ENCODE measurements around the gene SMIM31. TPM values are rescaled to one million over a fixed set of nuclear protein-coding genes. Genes with fewer than 3 reads are reported as not detected.

The SMIM31 gene
- total RNA-seq, 2 experiments from 2014 or later = not detected

DNA sequence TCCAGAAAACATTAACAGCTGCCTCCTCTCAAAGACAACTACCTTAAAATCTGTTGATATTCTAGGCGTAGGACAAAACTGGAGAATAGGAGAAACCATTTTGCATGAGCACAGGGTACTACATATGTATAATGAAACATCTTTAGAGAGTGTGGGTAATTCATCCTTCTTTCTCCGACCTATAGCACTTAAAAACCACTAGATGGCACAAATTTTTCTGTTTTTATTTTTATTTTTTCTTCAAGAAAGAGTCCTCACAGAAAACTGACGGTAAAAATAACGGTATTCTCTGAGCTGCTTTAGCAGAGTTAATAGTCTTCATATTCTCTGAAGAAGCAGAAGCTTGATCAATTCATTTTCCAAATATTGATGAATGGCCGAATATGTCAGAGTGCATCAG is 14.6 kb downstream of the SMIM31 start:
- Mint-ChIP-seq H3K4me3 (no peak overlapping the region), H3K27me3 (peaks cover 22% of the 10 kb centered on the region), H3K27ac (no peak overlapping the region), H3K36me3 (no peaks in the 10 kb centered on the region), H3K9me3 (no peaks in the 10 kb centered on the region), H3K4me1 (no peaks in the 10 kb centered on the region)
- no peak for DNase-seq

DNA sequence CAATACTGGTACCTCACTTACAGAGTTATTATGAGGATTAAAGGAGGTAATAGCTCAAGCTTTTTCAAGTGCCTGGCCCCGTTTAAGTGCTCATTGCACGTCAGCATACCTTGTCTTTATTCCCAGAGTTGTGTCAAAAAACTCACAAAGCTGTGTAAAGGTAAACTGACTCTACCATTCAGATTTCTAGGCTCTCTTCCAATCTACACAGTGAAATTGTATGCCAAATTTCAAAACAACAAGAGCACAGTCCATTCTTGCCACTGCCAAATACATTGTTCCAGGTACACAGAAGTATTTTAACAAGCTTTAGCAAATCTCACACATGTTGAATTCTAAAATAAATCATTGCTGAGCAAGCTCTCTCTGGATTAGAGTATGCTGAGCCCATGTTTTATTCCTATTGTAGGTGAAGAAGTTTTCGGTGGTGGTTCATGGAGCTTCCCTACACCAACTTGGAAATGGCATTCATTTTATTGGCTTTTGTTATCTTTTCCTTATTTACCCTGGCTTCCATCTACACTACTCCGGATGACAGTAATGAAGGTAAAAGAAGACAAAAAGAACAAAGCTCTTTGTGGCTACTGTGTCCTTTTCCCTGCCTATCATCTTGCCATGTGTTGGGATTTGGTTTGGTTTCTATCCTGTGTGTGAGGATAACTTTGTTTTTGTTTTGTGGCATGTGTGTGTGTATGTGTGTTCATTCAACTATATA is 16.2 kb downstream of the SMIM31 start:
- no peaks in the 10 kb centered on the region for H3K4me1 Mint-ChIP-seq
- no peak overlapping the region for H3K27ac Mint-ChIP-seq
- H3K27me3 Mint-ChIP-seq = peaks cover 20% of the 10 kb centered on the region
- DNase-seq = no peak
- no peaks in the 10 kb centered on the region for H3K36me3 Mint-ChIP-seq
- H3K9me3 Mint-ChIP-seq = no peaks in the 10 kb centered on the region
- no peak overlapping the region for H3K4me3 Mint-ChIP-seq

DNA sequence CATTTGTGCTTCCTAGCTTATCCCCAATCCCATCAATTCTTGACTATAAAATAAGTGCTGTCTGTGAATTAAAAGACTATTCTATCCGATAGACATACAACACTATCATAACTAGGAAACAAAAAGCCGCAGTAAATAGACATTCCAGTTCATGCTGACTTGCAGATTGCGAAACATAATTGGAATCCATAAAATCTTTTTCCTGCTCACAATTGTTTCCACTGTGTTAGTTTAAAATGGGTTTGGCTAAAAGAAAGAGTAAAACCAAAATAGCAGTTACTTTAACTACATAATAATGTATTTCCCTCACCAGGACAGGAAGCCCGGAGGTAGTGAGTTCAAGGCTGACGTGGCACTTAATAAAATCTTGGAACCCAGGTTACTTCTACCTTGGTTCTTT is 17.2 kb downstream of the SMIM31 start:
- Mint-ChIP-seq H3K27me3 (peaks cover 15% of the 10 kb centered on the region), H3K4me1 (no peaks in the 10 kb centered on the region), H3K27ac (no peak overlapping the region), H3K36me3 (no peaks in the 10 kb centered on the region), H3K9me3 (no peaks in the 10 kb centered on the region), H3K4me3 (no peak overlapping the region)
- no peak for DNase-seq

DNA sequence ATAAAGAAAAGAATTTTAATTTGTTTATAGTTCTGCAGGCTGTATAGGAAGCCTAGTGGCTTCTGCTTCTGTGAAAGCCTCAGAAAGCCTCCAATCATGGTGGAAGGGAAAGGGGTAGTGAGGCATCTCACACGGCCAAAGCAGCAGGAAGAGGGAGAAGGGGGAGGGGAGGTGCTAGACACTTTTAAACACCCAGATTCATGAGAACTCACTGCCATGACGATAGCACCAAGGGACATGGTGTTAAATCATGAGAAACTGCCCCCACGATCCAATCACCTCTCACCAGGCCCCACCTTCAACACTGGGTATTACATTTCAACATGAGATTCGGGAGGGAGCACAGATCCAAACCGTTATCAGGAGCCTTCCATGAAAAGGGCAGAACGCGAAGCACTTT is 18.1 kb downstream of the SMIM31 start:
- no peak overlapping the region for H3K27ac Mint-ChIP-seq
- H3K4me3 Mint-ChIP-seq = no peak overlapping the region
- no peak for DNase-seq
- no peaks in the 10 kb centered on the region for H3K9me3 Mint-ChIP-seq
- no peaks in the 10 kb centered on the region for H3K36me3 Mint-ChIP-seq
- peaks cover 14% of the 10 kb centered on the region for H3K27me3 Mint-ChIP-seq
- no peaks in the 10 kb centered on the region for H3K4me1 Mint-ChIP-seq

DNA sequence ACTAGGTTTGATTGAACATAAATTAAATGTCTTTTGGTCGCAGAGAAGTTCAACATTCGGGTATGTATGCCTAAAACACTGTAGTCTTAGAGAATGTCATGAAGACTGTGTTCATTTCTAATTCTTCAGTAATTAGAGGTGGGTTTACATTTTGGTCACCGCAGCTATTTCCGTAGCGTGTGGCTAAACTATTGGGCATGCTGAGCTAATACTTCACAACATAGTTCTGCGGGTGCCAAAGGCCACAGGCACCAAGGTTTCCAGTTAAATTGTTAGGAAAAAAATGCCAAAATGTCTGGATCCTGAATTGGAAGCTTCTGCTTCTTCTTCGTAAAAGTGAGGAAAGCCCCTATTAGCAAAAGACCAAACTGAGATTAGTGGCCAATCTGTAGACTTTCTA is 25.1 kb downstream of the SMIM31 start:
- Mint-ChIP-seq H3K27ac (no peak overlapping the region), H3K9me3 (no peaks in the 10 kb centered on the region), H3K4me3 (no peak overlapping the region), H3K36me3 (no peaks in the 10 kb centered on the region), H3K27me3 (no peaks in the 10 kb centered on the region), H3K4me1 (no peaks in the 10 kb centered on the region)
- no peak for DNase-seq

DNA sequence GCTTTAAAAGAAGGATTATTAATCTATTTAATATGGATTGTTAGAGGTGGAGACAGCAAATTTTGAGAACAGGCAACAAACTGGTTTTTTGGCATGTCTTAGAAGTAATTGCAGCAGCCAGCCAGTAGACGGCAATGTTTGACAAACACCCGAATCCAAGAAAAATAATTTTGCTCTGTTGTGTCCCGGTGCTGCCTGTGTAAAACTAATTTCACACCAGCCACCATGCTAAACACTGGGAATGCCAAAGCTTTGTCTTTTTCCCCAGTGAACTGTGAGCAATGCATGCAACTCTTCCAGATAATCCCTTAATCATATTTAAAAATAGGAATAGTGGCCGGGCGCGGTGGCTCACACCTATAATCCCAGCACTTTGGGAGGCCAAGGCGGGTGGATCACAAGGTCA is 25.9 kb downstream of the SMIM31 start:
- Mint-ChIP-seq H3K27ac (no peak overlapping the region), H3K27me3 (no peaks in the 10 kb centered on the region), H3K9me3 (no peaks in the 10 kb centered on the region), H3K36me3 (no peaks in the 10 kb centered on the region), H3K4me1 (no peaks in the 10 kb centered on the region), H3K4me3 (no peak overlapping the region)
- peak; percentile 1 for DNase-seq

DNA sequence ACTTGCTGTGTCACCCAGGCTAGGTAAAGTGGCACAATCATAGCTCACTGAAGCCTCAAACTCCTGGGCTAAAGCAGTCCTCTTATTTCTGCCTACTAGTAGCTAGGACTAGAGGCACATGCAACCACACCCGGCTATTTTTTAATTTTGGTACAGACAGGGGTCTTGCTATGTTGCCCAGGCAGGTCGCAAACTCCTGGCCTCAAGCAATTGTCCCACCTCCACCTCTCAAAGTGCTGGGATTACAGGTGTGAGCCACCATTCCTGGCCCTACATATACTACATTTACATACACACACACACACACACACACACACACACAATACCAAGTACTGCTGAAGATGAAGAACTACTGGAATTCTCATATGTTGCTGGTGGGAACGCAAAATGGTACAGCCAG is 26.9 kb downstream of the SMIM31 start:
- no peak overlapping the region for H3K4me3 Mint-ChIP-seq
- no peaks in the 10 kb centered on the region for H3K27me3 Mint-ChIP-seq
- DNase-seq = no peak
- H3K4me1 Mint-ChIP-seq = no peaks in the 10 kb centered on the region
- no peaks in the 10 kb centered on the region for H3K36me3 Mint-ChIP-seq
- no peak overlapping the region for H3K27ac Mint-ChIP-seq
- H3K9me3 Mint-ChIP-seq = no peaks in the 10 kb centered on the region

DNA sequence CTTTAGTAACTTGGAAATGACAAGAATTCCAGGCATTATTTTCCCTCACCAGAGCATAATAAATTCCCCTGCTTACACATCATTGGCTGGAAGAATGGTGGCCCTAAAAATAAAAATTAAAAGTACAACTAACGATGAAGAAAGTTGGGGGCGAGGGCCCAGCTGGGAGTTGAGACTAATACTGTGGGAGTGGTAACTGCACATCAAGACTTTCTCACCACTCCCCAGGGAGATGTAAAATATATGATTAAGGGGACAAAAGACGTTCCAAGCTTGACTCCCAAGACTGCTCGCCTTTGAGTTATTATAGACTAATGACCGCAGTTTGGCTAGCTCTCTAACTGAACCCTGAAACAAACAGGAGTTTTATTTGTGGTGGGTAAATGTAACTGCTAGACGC is 30.0 kb downstream of the SMIM31 start:
- no peak overlapping the region for H3K27ac Mint-ChIP-seq
- no peaks in the 10 kb centered on the region for H3K9me3 Mint-ChIP-seq
- no peak overlapping the region for H3K4me3 Mint-ChIP-seq

DNA sequence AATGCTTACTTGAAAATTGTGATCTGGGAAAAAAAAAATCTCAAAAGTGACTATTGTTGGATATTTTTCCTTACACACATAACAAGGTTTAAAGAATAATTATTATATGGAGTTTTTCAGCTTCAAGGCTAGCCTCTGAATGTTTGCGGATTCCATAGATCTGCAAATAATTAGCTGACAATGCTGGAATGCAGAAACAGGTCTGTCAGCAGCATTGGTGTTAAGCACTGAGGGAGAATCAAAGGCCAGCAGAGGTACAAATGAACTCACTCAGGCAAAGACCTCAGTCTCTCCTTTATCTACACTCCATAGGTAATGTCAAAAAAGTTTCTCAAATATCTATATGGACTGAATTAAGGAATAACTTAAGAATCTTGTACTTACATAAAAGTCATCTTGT is 35.1 kb downstream of the SMIM31 start:
- Mint-ChIP-seq H3K27ac (no peak overlapping the region), H3K9me3 (no peaks in the 10 kb centered on the region), H3K4me1 (no peaks in the 10 kb centered on the region), H3K27me3 (peaks cover 4% of the 10 kb centered on the region), H3K4me3 (no peak overlapping the region), H3K36me3 (no peaks in the 10 kb centered on the region)
- DNase-seq = no peak

More for the DNA sequence above, 30.0 kb downstream of the SMIM31 start:
- DNase-seq = no peak
- Mint-ChIP-seq H3K4me1 (no peaks in the 10 kb centered on the region), H3K27me3 (no peaks in the 10 kb centered on the region), H3K36me3 (no peaks in the 10 kb centered on the region)

DNA sequence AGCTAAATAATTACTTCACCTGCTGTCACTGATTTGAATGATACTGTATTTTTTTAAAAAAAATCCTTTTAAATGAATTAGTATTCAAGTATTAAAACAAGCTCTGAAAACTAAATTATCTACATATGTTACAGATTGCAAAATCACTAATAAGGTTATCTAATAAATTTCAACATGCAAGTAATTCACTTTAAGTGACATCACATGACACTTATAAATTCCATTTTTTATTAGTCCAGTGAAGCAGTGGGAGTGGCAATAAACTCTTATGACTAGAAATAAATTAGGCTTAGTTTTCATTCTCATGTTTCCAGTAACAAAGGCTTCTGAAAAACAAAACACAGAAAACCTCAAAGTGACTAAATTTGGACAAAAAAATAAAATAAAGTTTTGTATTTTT is 36.3 kb downstream of the SMIM31 start:
- no peaks in the 10 kb centered on the region for H3K36me3 Mint-ChIP-seq
- H3K4me1 Mint-ChIP-seq = no peaks in the 10 kb centered on the region
- no peak overlapping the region for H3K27ac Mint-ChIP-seq
- no peak for DNase-seq
- H3K4me3 Mint-ChIP-seq = no peak overlapping the region
- H3K9me3 Mint-ChIP-seq = no peaks in the 10 kb centered on the region
- H3K27me3 Mint-ChIP-seq = peaks cover 7% of the 10 kb centered on the region

DNA sequence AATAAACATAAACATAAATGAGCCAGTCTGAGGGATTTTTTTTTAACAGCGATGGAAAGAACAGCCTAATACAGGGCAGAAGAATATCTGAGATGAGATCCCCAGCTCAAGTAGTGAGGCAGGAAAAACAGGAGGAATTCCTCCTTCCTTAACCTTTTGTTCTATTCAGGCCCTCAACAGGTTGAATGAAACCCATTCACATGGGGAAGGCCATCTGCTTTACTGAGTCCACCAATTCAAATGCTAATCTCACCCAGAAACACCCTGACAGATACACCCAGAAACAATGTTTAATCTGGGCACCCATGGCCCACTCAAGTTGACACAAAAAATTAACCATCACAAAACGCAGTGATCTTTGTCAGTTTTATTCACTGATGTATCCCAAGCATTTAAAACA is 45.5 kb downstream of the SMIM31 start:
- Mint-ChIP-seq H3K4me3 (no peak overlapping the region), H3K27ac (no peak overlapping the region), H3K4me1 (no peaks in the 10 kb centered on the region), H3K9me3 (no peaks in the 10 kb centered on the region), H3K36me3 (no peaks in the 10 kb centered on the region), H3K27me3 (peaks cover 9% of the 10 kb centered on the region)
- DNase-seq = no peak

DNA sequence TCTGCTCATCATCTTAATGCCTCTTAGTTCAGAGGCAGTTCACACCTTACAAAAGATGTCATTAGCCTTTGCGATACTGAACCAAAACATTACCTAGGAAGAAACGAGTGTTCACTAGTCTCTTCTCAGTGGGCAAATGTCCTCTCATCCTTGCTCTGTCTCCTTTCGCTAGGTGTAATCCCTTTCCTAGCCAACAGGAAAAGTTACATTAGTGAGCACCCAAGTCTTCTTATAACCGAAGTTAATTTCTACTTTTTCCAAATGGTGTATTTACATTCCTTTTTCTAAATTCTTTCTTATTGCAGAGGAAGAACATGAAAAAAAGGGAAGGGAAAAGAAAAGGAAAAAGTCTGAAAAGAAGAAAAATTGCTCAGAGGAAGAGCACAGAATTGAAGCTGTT is 46.9 kb downstream of the SMIM31 start:
- H3K27me3 Mint-ChIP-seq = peaks cover 11% of the 10 kb centered on the region
- no peaks in the 10 kb centered on the region for H3K36me3 Mint-ChIP-seq
- no peak overlapping the region for H3K4me3 Mint-ChIP-seq
- no peaks in the 10 kb centered on the region for H3K4me1 Mint-ChIP-seq
- no peaks in the 10 kb centered on the region for H3K9me3 Mint-ChIP-seq
- DNase-seq = no peak
- no peak overlapping the region for H3K27ac Mint-ChIP-seq

DNA sequence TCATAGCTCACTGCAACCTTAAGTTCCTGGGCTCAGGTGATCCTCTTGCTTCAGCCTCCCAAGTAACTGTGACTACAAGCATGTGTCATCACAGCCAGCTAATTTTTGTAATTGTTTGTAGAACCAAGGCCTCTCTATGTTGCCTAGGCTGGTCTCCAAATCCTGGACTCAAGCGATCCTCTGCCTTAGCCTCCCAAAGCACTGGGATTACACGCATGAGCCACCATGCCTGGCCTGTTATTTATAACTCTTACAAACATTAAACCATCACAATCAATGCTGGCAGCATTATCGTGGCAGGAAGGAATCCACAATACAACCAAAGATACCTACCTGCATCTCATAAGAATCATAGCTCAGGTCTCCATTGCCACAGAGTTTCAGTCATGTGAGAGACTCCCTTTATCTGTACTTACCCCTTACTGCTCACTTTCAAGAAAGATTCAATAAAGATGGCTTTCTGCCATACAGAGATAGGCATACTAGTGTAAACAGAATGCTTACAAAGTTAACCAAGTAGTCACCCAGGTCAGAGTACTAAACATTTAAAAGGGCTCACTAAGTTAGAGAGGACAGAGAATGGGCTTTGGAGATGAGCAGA is 48.5 kb downstream of the SMIM31 start:
- Mint-ChIP-seq H3K36me3 (no peaks in the 10 kb centered on the region), H3K27ac (no peak overlapping the region), H3K9me3 (no peaks in the 10 kb centered on the region), H3K27me3 (peaks cover 12% of the 10 kb centered on the region), H3K4me1 (no peaks in the 10 kb centered on the region), H3K4me3 (no peak overlapping the region)
- DNase-seq = no peak

DNA sequence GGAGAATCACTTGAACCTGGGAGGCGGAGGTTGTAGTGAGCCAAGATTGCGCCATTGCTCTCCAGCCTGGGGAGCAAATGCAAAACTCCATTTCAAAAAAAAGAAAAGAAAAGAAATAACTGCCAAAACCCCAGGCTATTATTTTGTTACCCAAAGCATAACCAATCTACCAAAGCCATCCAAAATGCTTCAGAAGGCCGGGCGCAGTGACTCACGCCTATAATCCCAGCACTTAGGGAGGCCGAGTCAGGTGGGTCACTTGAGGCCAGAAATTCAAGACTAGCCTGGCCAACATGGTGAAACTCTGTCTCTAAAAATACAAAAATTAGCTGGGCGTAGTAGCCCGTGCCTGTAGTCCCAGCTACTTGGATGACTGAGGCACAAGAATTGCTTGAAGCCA is 49.8 kb downstream of the SMIM31 start:
- Mint-ChIP-seq H3K27ac (no peak overlapping the region), H3K27me3 (peaks cover 8% of the 10 kb centered on the region), H3K4me3 (no peak overlapping the region), H3K9me3 (no peaks in the 10 kb centered on the region), H3K4me1 (no peaks in the 10 kb centered on the region), H3K36me3 (no peaks in the 10 kb centered on the region)
- no peak for DNase-seq

DNA sequence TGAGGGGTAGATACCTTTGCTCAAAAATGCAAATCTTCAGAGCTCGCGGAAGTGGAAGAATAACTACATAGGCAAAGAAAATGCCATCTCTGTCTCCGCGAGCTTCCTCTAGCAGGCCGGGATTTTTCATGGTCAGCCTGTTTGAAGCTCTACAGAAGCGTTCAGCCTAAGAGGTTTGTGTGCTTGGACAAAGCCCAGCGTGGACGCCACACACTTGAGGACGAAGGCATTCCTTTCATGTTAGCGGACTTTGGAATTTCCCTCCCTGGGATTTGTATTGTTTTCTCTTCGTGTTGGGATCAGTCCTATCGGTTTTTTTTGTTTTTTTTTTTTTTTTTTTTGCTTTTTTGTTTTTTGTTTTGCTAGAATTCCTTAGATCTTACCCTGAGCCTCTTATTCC is 53.7 kb downstream of the SMIM31 start:
- Mint-ChIP-seq H3K9me3 (no peaks in the 10 kb centered on the region), H3K36me3 (no peaks in the 10 kb centered on the region), H3K27ac (no peak overlapping the region), H3K27me3 (peaks cover 7% of the 10 kb centered on the region), H3K4me1 (no peaks in the 10 kb centered on the region), H3K4me3 (no peak overlapping the region)
- no peak for DNase-seq

DNA sequence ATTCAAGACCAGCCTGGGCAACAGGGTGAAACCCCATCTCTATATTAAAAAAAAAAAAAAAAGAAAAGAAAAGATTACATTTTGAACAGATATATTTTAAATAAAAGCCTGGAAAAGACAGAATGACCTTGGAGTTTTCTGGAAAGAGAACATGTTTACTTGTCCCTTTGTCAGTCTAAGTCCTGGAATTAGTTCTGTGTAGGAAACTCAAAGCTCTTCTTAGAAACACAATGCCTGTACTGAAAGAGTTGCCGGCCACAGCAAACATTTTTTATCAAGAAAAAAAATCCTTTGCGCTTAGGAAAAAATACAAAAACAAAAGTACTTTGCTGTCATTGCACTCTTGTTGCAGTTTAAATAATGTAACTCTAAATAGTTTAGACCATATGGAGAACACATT is 59.6 kb downstream of the SMIM31 start:
- Mint-ChIP-seq H3K9me3 (no peaks in the 10 kb centered on the region), H3K27ac (no peak overlapping the region), H3K27me3 (no peaks in the 10 kb centered on the region), H3K36me3 (no peaks in the 10 kb centered on the region), H3K4me1 (no peaks in the 10 kb centered on the region), H3K4me3 (no peak overlapping the region)
- no peak for DNase-seq
